HepG2 (cell line): ENCODE results near the gene GGTLC1. TPM values are rescaled to one million over a fixed set of nuclear protein-coding genes. Genes with fewer than 3 reads are reported as not detected.

ENCODE experiments used
- ATAC-seq: fragments of 200-7000 bp; cut with Tn5 transposase; 3 replicates; pipeline ENCODE4 v1.9.1; 2020; ENCODE audit warnings: mild to moderate bottlenecking, moderate library complexity
- BruUV-seq: library from RNA; stranded (reverse); fragments of 400-500 nt; replicated peaks from 2 replicates; lab custom pipeline; 2021; lab: Mats Ljungman, UMichigan
- CTCF ChIA-PET: fragments of 300-600 bp; formaldehyde crosslinking; extraction: SDS; loops from one replicate; lab custom pipeline; 2021; ENCODE audit warnings: low total read pairs, inconsistent platforms, low intra/inter-chr PET ratio; lab: Yijun Ruan, JAX
- POLR2A ChIA-PET: fragments of 350-600 bp; sonication (Branson Sonifier 250); formaldehyde crosslinking; loops from one replicate; lab custom pipeline; 2020; ENCODE audit warnings: antibody characterized with exemption, inconsistent platforms; lab: Yijun Ruan, JAX
- DNase-seq: peaks from one replicate; pipeline ENCODE4 v3.0.0-alpha.2; 2015; ENCODE audit warnings: low spot score
- FAIRE-seq: peaks from 3 replicates; lab custom pipeline; 2011; peaks lifted over from hg19 to GRCh38; lab: Jason Lieb, UNC
- H2AFZ ChIP-seq: one replicate; pipeline ENCODE4 v1.6.1; 2011; ENCODE audit warnings: low read length, inconsistent platforms
- H3K27ac ChIP-seq: fragments of 300-600 bp; 3 replicates; pipeline ENCODE4 v1.8.0; 2011; ENCODE audit warnings: mixed run types, mild to moderate bottlenecking, mixed read lengths, low read length, inconsistent platforms; ENCODE audit not compliant: insufficient read depth; ENCODE audit errors: extremely low read length
- H3K27me3 ChIP-seq, 2 experiments: fragments of 200-600 bp in 1 of 2; 2 replicates in 1 of 2; 3 replicates in 1 of 2; pipeline versions ENCODE4 v1.6.0 to v1.8.0; 2011; ENCODE audit warnings: low read length in 2 of 2, mild to moderate bottlenecking in 2 of 2, moderate library complexity in 2 of 2, inconsistent platforms in 1 of 2; ENCODE audit not compliant: insufficient read depth in 2 of 2, control insufficient read depth in 1 of 2
- H3K36me3 ChIP-seq, 2 experiments: fragments of 200-600 bp in 1 of 2; replicated peaks in 1 of 2; 2 replicates in 1 of 2; 3 replicates in 1 of 2; pipeline versions ENCODE4 v1.5.1 to v1.8.0; 2011; ENCODE audit warnings: low read length in 2 of 2, inconsistent platforms in 1 of 2; ENCODE audit not compliant: insufficient read depth in 2 of 2, control insufficient read depth in 1 of 2
- H3K4me1 ChIP-seq: 2 replicates; pipeline ENCODE4 v1.5.1; 2012; ENCODE audit warnings: low read length, inconsistent platforms; ENCODE audit not compliant: insufficient read depth
- H3K4me2 ChIP-seq: 2 replicates; pipeline ENCODE4 v1.6.0; 2011; ENCODE audit warnings: low read depth, low read length, inconsistent platforms
- H3K4me3 ChIP-seq, 3 experiments: fragments of 200-600 bp in 1 of 3; sonication (generic), shearing (Covaris generic) in 1 of 3; replicated peaks in 1 of 3; 2 replicates each; pipeline ENCODE4 v1.5.1; 2011 to 2016; ENCODE audit warnings: low read length in 3 of 3, inconsistent platforms in 2 of 3, low read depth in 2 of 3, mild to moderate bottlenecking in 2 of 3, control low read depth in 1 of 3, mixed read lengths in 1 of 3; ENCODE audit not compliant: insufficient read depth in 1 of 3
- H3K79me2 ChIP-seq: one replicate; pipeline ENCODE4 v1.6.1; 2011; ENCODE audit warnings: low read length, inconsistent platforms; ENCODE audit not compliant: insufficient read depth
- H3K9ac ChIP-seq: 2 replicates; pipeline ENCODE4 v1.6.0; 2011; ENCODE audit warnings: mild to moderate bottlenecking, low read depth, low read length, inconsistent platforms; ENCODE audit not compliant: insufficient read depth
- H3K9me3 ChIP-seq: 2 replicates; pipeline ENCODE4 v1.5.1; 2012; ENCODE audit warnings: mild to moderate bottlenecking, low read length
- H4K20me1 ChIP-seq: 2 replicates; pipeline ENCODE4 v1.6.0; 2011; ENCODE audit warnings: inconsistent platforms, mild to moderate bottlenecking, low read length, moderate library complexity; ENCODE audit not compliant: insufficient read depth
- HCFC1 ChIP-seq: fragments of 150-350 bp; IDR thresholded peaks from 2 replicates; pipeline ENCODE4 v1.6.1; 2014; ENCODE audit warnings: low read depth, low read length
- HNF1B ChIP-seq: sonication (generic); formaldehyde crosslinking; IDR thresholded peaks from 2 replicates; pipeline ENCODE4 v1.5.1; 2020; ENCODE audit warnings: mild to moderate bottlenecking, moderate library complexity, missing genetic modification reagents
- THAP11 ChIP-seq: IDR thresholded peaks from 2 replicates; pipeline ENCODE4 v1.6.1; 2016; ENCODE audit warnings: missing biosample characterization, missing genetic modification reagents
- ZBTB49 ChIP-seq: sonication (generic); formaldehyde crosslinking; IDR thresholded peaks from 2 replicates; pipeline ENCODE4 v1.4.0; 2020; ENCODE audit warnings: missing genetic modification reagents, borderline replicate concordance
- ZFP36 ChIP-seq: fragments of 150-350 bp; IDR thresholded peaks from 2 replicates; pipeline ENCODE4 v1.6.1; 2018; ENCODE audit warnings: borderline replicate concordance, low read length, low read depth; ENCODE audit not compliant: partially characterized antibody
- ZMAT3 ChIP-seq: sonication (generic); formaldehyde crosslinking; conservative IDR thresholded peaks from 2 replicates; pipeline ENCODE4 v1.7.0; 2021; ENCODE audit warnings: missing genetic modification reagents
- ZNF644 ChIP-seq: IDR thresholded peaks from 2 replicates; pipeline ENCODE4 v1.6.1; 2016; ENCODE audit warnings: low read depth
- ZNF772 ChIP-seq: sonication (generic); formaldehyde crosslinking; IDR thresholded peaks from 2 replicates; pipeline ENCODE4 v1.5.0; 2020; ENCODE audit warnings: mild to moderate bottlenecking, missing genetic modification reagents
- WGBS: methylation state at CpG from one replicate; pipeline ENCODE4 v1.1.6; 2017; ENCODE audit warnings: low lambda C conversion rate; 5-methylcytosine and 5-hydroxymethylcytosine counted together
- in situ Hi-C: cut with HindIII; loops from 2 replicates; pipeline ENCODE4 v1.10.0; 2017; ENCODE audit warnings: low pct_unique_long_range_greater_than_20kb; ENCODE audit not compliant: extremely low pct_ligation_motif_present
- intact Hi-C: fragments of 100-400 bp; cut with micrococcal nuclease; formaldehyde crosslinking; loops from one replicate; pipeline ENCODE4 v1.10.0; 2022; ENCODE audit not compliant: unreplicated experiment
- polyA plus RNA-seq, 8 experiments: library from polyadenylated mRNA; depleted of rRNA in 3 of 8; stranded (reverse) in 7 of 8; unstranded in 1 of 8; fragments of >200 nt; fragmentation: Illumina TruSeq in 4 of 8; extraction: Trizol in 4 of 8; gene quantifications; 2 replicates each; pipeline versions ENCODE4 v1.2.1 to v1.2.3, GENCODE V29; 2011 to 2016; ENCODE audit warnings: low read depth in 4 of 8, missing spikeins in 1 of 8, mixed read lengths in 1 of 8; ENCODE audit not compliant: insufficient read depth in 1 of 8
- total RNA-seq, 5 experiments: library from RNA; depleted of rRNA; stranded (reverse); fragments of >200 nt; fragmentation: Illumina TruSeq; extraction: Trizol; gene quantifications; 2 replicates each; pipeline ENCODE4 v1.2.3, GENCODE V29; 2016; ENCODE audit warnings: low read depth in 1 of 5
- TF ChIP-seq, protein P1 (sequence below): sonication (generic); formaldehyde crosslinking; IDR thresholded peaks from 2 replicates; pipeline ENCODE4 v1.8.1; 2023; ENCODE audit warnings: missing genetic modification reagents, inconsistent platforms, borderline replicate concordance
- TF ChIP-seq, protein P2 (sequence below): IDR thresholded peaks from 2 replicates; pipeline ENCODE4 v1.6.1; 2018; ENCODE audit warnings: missing genetic modification reagents

The GGTLC1 gene
- total and polyA plus RNA-seq, 2 of the 13 experiments (the other 11 are each of a cell fraction or from before 2014, with no cell fraction given): not detected

DNA sequence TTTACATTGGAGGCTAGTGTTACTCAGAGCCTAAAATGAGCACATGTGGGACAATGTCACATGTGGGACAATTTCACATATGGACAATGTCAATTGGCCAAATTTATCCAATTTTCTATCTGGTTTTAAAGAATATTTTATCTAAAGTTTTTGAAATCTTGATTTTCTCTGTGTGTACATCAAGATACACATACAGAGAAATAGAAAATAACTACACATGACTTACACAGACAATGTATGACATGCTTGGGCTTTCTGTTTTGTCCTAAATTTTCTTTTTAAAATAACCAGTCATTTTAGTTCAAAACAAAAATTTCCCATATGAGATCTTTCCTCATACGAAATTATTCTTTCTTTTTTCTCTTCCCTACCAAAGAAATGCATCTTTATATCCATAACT, 24.6 kb downstream of the GGTLC1 start:
- Histone ChIP-seq H3K9ac (no peak overlapping the region), H2AFZ (no peak overlapping the region), H3K79me2 (no peaks in the 10 kb centered on the region), H3K4me3 (no peak overlapping the region), H3K36me3 (no peaks in the 10 kb centered on the region), H3K4me2 (no peak overlapping the region), H3K4me1 (no peaks in the 10 kb centered on the region), H3K27ac (no peak overlapping the region), H3K27me3 (no peaks in the 10 kb centered on the region; a peak in 1 of 5 replicates), H3K9me3 (peaks cover 36% of the 10 kb centered on the region), H4K20me1 (no peaks in the 10 kb centered on the region)
- no TSS peak for BruUV-seq
- TF ChIP-seq HNF1B (CRISPR knock-in tag) (no peak), ZNF644 (no peak), ZFP36 (peak; percentile 17), THAP11 (CRISPR knock-in tag) (no peak)
- no peak for DNase-seq
- FAIRE-seq: no peak
- in situ Hi-C loops: no loop called here
- 0% methylated on average over 1 of the region's 1 CpG for WGBS
- CTCF ChIA-PET: no interaction called here
- POLR2A ChIA-PET: no interaction called here
- no peak for ATAC-seq
- intact Hi-C loops: no loop called here

- no TSS peak for BruUV-seq
- Histone ChIP-seq H3K9me3 (peaks cover 36% of the 10 kb centered on the region), H3K4me2 (no peak overlapping the region), H3K27ac (no peak overlapping the region), H3K36me3 (no peaks in the 10 kb centered on the region), H3K79me2 (no peaks in the 10 kb centered on the region), H3K9ac (no peak overlapping the region), H4K20me1 (no peaks in the 10 kb centered on the region), H3K4me1 (no peaks in the 10 kb centered on the region), H2AFZ (no peak overlapping the region), H3K27me3 (no peaks in the 10 kb centered on the region; a peak in 1 of 5 replicates), H3K4me3 (no peak overlapping the region)
- no peak for ATAC-seq
- DNase-seq: no peak
- POLR2A ChIA-PET: no interaction called here
- CTCF ChIA-PET: no interaction called here
- FAIRE-seq: no peak
- in situ Hi-C loops (no loop called here), intact Hi-C loops (no loop called here)
- TF ChIP-seq HCFC1 (no peak), ZMAT3 (no peak), ZNF772 (CRISPR knock-in tag) (no peak), ZBTB49 (CRISPR knock-in tag) (no peak)
- TF ChIP-seq, protein P1, sequence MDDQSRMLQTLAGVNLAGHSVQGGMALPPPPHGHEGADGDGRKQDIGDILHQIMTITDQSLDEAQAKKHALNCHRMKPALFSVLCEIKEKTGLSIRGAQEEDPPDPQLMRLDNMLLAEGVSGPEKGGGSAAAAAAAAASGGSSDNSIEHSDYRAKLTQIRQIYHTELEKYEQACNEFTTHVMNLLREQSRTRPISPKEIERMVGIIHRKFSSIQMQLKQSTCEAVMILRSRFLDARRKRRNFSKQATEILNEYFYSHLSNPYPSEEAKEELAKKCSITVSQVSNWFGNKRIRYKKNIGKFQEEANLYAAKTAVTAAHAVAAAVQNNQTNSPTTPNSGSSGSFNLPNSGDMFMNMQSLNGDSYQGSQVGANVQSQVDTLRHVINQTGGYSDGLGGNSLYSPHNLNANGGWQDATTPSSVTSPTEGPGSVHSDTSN (CRISPR knock-in tag): no peak
- TF ChIP-seq, protein P2, sequence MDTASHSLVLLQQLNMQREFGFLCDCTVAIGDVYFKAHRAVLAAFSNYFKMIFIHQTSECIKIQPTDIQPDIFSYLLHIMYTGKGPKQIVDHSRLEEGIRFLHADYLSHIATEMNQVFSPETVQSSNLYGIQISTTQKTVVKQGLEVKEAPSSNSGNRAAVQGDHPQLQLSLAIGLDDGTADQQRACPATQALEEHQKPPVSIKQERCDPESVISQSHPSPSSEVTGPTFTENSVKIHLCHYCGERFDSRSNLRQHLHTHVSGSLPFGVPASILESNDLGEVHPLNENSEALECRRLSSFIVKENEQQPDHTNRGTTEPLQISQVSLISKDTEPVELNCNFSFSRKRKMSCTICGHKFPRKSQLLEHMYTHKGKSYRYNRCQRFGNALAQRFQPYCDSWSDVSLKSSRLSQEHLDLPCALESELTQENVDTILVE (CRISPR knock-in tag): no peak
These were observed 26.3 kb downstream of the GGTLC1 start for GRCh38 chr20:23962272-23962671.
